Suppressor macrophage (primary cell): ENCODE data around the gene CYLD.

ENCODE experiments used
- DNase-seq, 4 experiments: peaks; one replicate each; pipeline ENCODE4 v3.0.0-alpha.2; 2020 to 2022

CYLD gene

GRCh38 chr16:50847166-50847565, 105.3 kb downstream of the CYLD start:
- DNase-seq = no peak

GRCh38 chr16:50848755-50849514, 107.0 kb downstream of the CYLD start:
- DNase-seq = no peak
